Retinal pigment epithelial cell (primary cell): ENCODE data around the gene SMARCD1.

Experiments used
- DNase-seq: peaks from one replicate; pipeline ENCODE4 v3.0.0-alpha.2; 2010; ENCODE audit warnings: low read depth
- H3K4me3 ChIP-seq: 2 replicates; pipeline ENCODE4 v1.5.1; 2011; ENCODE audit warnings: mild to moderate bottlenecking, low read length, control low read depth, moderate library complexity
- TF ChIP-seq, protein P1 (sequence below): conservative IDR thresholded peaks from 2 replicates; pipeline ENCODE4 v1.5.1; 2011; ENCODE audit warnings: low read depth, low read length, control low read depth, inconsistent platforms

The SMARCD1 gene

DNA sequence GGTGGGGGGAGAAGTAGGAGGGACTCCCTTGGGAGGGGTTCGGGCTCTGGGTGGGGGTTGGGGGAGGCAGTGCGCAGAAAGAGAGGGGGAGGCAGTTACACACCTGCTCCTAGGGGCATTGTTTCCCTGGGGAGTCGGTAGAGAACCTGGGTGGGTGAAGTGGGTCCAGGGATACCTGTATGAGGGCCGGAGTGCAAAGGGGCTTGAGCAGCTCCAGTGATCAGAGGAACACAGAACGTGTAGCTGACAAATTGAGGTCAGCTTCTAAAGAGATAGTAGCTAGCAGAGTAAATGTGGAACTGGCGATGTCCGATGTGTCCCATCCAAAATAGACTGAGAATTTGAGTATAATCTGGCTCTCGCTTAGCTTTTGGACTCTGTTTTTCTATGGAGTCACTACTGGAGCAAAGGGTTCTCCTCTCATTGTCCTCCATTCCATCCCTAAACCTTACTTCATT lies 502 bp downstream of the SMARCD1 start:
- no peak for DNase-seq
- TF ChIP-seq, protein P1, sequence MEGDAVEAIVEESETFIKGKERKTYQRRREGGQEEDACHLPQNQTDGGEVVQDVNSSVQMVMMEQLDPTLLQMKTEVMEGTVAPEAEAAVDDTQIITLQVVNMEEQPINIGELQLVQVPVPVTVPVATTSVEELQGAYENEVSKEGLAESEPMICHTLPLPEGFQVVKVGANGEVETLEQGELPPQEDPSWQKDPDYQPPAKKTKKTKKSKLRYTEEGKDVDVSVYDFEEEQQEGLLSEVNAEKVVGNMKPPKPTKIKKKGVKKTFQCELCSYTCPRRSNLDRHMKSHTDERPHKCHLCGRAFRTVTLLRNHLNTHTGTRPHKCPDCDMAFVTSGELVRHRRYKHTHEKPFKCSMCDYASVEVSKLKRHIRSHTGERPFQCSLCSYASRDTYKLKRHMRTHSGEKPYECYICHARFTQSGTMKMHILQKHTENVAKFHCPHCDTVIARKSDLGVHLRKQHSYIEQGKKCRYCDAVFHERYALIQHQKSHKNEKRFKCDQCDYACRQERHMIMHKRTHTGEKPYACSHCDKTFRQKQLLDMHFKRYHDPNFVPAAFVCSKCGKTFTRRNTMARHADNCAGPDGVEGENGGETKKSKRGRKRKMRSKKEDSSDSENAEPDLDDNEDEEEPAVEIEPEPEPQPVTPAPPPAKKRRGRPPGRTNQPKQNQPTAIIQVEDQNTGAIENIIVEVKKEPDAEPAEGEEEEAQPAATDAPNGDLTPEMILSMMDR = no peak
- peak overlapping the region; percentile 91 for H3K4me3 ChIP-seq

DNA sequence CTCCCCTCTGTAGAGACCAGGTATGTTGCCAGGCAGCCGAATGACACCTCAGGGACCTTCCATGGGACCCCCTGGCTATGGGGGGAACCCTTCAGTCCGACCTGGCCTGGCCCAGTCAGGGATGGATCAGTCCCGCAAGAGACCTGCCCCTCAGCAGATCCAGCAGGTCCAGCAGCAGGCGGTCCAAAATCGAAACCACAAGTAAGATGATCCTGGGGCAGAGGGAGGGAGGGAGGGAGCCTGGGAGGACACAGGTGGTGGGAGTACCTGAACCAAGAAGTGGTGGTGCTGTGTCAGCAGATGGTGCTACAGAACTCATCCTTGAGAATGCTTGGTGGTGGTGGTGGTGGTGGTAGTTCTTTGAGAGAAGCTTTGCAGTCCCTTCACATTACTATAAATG lies 1.0 kb downstream of the SMARCD1 start:
- H3K4me3 ChIP-seq = peak overlapping the region; percentile 91
- TF ChIP-seq, protein P1 = no peak
- DNase-seq = no peak

GRCh38 chr12:50087151-50087550 lies 2.0 kb downstream of the SMARCD1 start:
- TF ChIP-seq, protein P1 = no peak
- no peak overlapping the region for H3K4me3 ChIP-seq
- no peak for DNase-seq

- no peak for DNase-seq
These were observed 2.9 kb downstream of the SMARCD1 start for GRCh38 chr12:50087995-50088394.

DNA sequence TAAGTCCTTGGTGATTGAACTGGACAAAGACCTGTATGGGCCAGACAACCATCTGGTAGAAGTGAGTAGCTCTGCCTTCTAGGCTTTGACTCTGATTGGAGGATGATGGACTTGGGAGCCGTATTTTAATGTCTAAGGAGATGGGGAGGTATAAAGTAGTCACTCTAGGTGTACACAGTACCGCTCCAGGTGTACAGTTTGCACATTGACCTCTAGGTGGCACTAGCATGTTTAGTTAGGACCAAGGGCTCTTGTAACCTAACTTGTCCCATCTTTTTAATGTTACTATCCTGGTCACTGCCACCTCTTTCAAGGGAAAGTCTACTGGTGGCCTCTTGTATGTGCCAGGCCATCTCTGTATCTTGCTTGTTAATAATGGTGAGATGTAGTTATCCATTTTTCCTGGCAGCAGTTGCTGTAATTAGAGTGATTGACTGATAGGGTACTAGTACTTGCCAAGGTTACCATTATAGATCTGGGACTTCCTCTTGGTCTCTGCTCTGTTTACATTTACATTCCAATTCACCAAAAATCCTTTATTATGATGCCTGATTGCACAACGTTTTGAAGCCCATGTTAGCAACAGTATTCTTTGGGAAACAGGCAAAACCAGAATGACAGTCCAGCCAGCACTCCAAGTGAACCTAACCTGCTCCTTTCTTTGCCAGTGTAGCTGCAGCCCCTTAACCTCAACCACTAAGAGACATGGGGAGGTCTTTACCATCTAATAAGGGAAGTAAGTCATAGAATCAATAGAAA lies 3.6 kb downstream of the SMARCD1 start:
- H3K4me3 ChIP-seq = no peak overlapping the region
- no peak for DNase-seq
- TF ChIP-seq, protein P1 = peak; percentile 88

More at GRCh38 chr12:50087995-50088394, 2.9 kb downstream of the SMARCD1 start:
- TF ChIP-seq, protein P1 = peak; percentile 9
- H3K4me3 ChIP-seq = no peak overlapping the region

DNA sequence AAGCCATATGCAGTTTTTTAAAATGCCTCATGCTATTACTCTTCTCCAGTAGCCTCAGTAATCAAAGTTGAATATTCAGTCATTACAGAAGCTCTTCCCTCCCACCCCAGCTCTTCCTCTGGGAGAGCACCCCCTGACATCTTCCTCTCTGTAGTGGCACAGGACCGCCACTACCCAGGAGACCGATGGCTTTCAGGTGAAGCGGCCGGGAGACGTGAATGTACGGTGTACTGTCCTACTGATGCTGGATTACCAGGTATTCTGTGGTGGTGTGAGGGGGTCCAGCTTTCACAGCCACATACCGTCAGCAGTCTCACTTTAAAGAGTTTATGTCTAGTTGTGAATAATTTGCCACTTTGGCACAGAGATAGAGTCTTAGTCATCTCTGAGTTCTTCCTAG lies 4.6 kb downstream of the SMARCD1 start:
- TF ChIP-seq, protein P1 = no peak
- no peak overlapping the region for H3K4me3 ChIP-seq
- DNase-seq = no peak

DNA sequence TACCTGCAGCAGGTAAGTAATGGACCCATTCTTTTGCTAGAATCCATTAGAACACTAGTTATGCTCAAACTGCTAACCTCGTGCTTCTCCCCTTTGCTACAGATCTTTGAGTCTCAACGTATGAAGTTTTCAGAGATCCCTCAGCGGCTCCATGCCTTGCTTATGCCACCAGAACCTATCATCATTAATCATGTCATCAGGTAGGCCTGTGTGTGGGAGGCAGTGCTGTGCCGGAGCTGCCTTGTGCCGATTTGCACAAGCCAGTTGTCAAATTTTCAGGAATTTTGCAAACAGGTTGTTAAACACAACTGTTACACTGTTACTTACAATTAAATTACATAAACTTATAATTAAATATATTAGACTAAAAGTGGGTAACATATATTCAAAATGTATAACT lies 5.2 kb downstream of the SMARCD1 start:
- DNase-seq = no peak
- TF ChIP-seq, protein P1 = no peak
- H3K4me3 ChIP-seq = no peak overlapping the region
